Colonic mucosa (tissue), 4 donors: ENCODE results near the gene SMIM27. TPM values are rescaled to one million over a fixed set of nuclear protein-coding genes. Genes with fewer than 3 reads are reported as not detected.

Experiments
- DNase-seq: peaks from one replicate; pipeline ENCODE4 v3.0.0-alpha.2; 2020
- H3K27ac ChIP-seq: fragments of 200-600 bp; one replicate; pipeline ENCODE4 v1.8.0; 2021
- H3K27me3 ChIP-seq: fragments of 200-600 bp; one replicate; pipeline ENCODE4 v1.8.0; 2021
- H3K36me3 ChIP-seq: fragments of 200-600 bp; one replicate; pipeline ENCODE4 v1.8.0; 2021
- H3K4me1 ChIP-seq: fragments of 200-600 bp; one replicate; pipeline ENCODE4 v1.8.0; 2021; ENCODE audit warnings: mild to moderate bottlenecking
- H3K4me3 ChIP-seq: fragments of 200-600 bp; one replicate; pipeline ENCODE4 v1.8.0; 2021
- H3K9ac ChIP-seq, 2 donors: one replicate each; pipeline ENCODE4 v1.7.0; 2013; ENCODE audit warnings: control low read depth in 2 of 2, low read depth in 2 of 2, low read length in 2 of 2
- H3K9me3 ChIP-seq: fragments of 200-600 bp; one replicate; pipeline ENCODE4 v1.8.0; 2021
- intact Hi-C: fragments of 100-400 bp; cut with DNase I; formaldehyde crosslinking; loops from one replicate; pipeline ENCODE4 v1.14.1; 2022
- total RNA-seq, 2 donors: library from RNA; stranded (reverse); fragmentation: NEBNext Ultra II Directional in 1 of 2; extraction: Animal tissue kit (Norgen Biotek cat#: 25700) in 1 of 2; gene quantifications; one replicate each; pipeline ENCODE4 v1.2.1, GENCODE V29; 2021
- TF ChIP-seq, protein P1 (sequence below): fragments of 200-600 bp; IDR thresholded peaks from one replicate; pipeline ENCODE4 v1.8.0; 2022; ENCODE audit warnings: antibody characterized with exemption, mild to moderate bottlenecking
- donor health status: healthy.
- donor health status: DM: no; HTN: no; CAD: no.
- donor health status: DM: no; HTN: no; CAD: no.

Gene SMIM27
- total RNA-seq, 2 donors from 2014 or later, result 7.4 to 10.9 TPM

DNA sequence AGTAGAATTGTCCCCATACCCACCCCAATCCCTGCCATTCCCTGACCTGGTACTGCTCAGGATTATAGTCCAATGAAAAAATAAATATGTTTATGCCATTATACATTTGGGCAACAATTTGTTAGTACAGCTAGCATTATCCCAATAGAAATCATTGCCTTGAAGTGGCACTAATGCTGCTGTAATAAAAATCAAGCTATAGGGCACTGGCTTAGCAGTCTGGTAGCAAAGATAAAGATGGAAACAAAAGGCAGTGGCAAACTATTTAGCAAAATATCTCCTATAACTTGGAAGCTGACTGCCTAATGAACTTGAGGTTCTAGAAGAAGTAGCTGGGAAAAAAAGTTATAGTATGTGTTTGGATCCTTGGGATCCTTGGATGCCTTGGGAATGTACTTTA lies 2.5 kb downstream of the SMIM27 start:
- H3K27me3 ChIP-seq, result no peaks in the 10 kb centered on the region
- DNase-seq, result no peak
- H3K4me1 ChIP-seq, result peaks cover 7% of the 10 kb centered on the region
- intact Hi-C loops, result no loop called here
- H3K9me3 ChIP-seq, result no peaks in the 10 kb centered on the region
- TF ChIP-seq, protein P1, sequence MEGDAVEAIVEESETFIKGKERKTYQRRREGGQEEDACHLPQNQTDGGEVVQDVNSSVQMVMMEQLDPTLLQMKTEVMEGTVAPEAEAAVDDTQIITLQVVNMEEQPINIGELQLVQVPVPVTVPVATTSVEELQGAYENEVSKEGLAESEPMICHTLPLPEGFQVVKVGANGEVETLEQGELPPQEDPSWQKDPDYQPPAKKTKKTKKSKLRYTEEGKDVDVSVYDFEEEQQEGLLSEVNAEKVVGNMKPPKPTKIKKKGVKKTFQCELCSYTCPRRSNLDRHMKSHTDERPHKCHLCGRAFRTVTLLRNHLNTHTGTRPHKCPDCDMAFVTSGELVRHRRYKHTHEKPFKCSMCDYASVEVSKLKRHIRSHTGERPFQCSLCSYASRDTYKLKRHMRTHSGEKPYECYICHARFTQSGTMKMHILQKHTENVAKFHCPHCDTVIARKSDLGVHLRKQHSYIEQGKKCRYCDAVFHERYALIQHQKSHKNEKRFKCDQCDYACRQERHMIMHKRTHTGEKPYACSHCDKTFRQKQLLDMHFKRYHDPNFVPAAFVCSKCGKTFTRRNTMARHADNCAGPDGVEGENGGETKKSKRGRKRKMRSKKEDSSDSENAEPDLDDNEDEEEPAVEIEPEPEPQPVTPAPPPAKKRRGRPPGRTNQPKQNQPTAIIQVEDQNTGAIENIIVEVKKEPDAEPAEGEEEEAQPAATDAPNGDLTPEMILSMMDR, result no peak
- no peak overlapping the region for H3K27ac ChIP-seq
- H3K36me3 ChIP-seq, result no peaks in the 10 kb centered on the region
- no peak overlapping the region for H3K9ac ChIP-seq
- no peak overlapping the region for H3K4me3 ChIP-seq

DNA sequence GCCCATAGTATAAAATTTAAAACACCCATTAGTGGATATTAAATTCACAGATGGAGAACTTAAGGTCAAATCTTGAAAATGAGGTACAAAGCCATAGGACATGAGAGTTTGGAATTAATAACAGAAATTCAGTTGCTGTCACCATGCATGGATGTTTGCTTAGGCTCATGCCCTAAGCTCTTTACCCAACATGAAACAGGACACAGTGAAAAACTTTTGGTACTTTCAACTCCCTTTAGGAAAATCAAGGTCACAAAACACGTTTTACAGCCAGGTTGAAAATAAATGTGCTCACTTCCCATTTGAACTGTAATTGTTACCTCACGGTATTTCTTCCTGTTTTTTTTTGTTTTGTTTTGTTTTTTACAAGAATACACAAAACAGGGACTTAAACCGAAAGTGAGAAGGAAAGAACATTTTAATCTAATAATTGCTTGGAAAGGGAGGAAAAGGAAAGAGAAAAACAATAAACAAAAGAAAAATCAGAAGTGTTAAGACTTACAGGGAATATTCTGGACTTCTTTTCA lies 6.3 kb downstream of the SMIM27 start:
- no peak for DNase-seq
- Histone ChIP-seq H3K27ac (no peak overlapping the region), H3K9me3 (no peaks in the 10 kb centered on the region), H3K36me3 (no peaks in the 10 kb centered on the region), H3K9ac (no peak overlapping the region), H3K27me3 (no peaks in the 10 kb centered on the region), H3K4me1 (no peaks in the 10 kb centered on the region), H3K4me3 (no peak overlapping the region)
- intact Hi-C loops, result no loop called here
- TF ChIP-seq, protein P1, result no peak

DNA sequence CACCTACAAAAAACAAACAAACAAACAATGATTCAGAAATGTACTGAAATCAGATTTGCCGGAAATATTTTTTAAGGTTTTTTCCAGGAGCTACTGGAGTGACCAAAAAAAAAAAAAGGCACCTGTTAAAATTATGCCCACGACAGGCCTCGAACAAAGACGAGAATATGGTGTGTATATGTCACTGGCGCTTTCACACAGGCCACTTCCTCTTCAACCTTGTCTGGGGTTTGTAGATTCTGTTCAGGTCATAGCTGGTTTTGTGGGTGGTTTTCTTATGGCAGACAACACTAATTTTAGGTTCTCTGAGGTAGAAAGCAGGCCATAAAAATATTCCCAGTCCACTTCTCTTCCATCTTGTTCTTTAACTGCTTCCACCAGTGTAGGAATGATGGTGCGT lies 13.8 kb downstream of the SMIM27 start:
- no peak overlapping the region for H3K27ac ChIP-seq
- no peaks in the 10 kb centered on the region for H3K27me3 ChIP-seq
- no peak overlapping the region for H3K4me3 ChIP-seq
- H3K9ac ChIP-seq, result no peak overlapping the region
- TF ChIP-seq, protein P1, result no peak
- no peak for DNase-seq
- no peaks in the 10 kb centered on the region for H3K36me3 ChIP-seq
- intact Hi-C loops, result no loop called here
- H3K4me1 ChIP-seq, result no peaks in the 10 kb centered on the region
- H3K9me3 ChIP-seq, result no peaks in the 10 kb centered on the region

DNA sequence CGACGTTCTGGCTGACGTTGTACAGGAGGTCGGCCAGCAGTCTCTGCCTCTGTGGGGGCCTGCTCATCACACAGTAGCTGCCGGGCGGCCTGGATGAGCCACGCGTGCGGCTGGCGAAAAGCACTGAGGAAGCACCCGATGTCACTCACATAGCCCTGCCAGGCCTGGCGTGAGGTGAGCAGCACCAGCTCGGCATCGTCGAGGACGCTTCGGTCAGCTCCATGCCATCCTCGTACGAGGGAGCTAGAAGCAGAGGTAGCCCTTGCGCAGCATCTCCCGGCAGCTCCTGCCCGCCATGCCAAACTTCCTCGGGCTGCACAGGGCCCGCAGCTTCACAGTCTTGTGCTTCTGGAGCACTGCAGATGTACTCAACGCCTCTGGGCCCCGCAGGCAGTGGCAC lies 14.6 kb downstream of the SMIM27 start:
- DNase-seq, result no peak
- H3K9me3 ChIP-seq, result no peaks in the 10 kb centered on the region
- intact Hi-C loops, result no loop called here
- H3K27ac ChIP-seq, result no peak overlapping the region
- H3K4me1 ChIP-seq, result peaks cover 4% of the 10 kb centered on the region
- no peaks in the 10 kb centered on the region for H3K36me3 ChIP-seq
- H3K4me3 ChIP-seq, result no peak overlapping the region
- H3K27me3 ChIP-seq, result no peaks in the 10 kb centered on the region
- TF ChIP-seq, protein P1, result no peak
- no peak overlapping the region for H3K9ac ChIP-seq

DNA sequence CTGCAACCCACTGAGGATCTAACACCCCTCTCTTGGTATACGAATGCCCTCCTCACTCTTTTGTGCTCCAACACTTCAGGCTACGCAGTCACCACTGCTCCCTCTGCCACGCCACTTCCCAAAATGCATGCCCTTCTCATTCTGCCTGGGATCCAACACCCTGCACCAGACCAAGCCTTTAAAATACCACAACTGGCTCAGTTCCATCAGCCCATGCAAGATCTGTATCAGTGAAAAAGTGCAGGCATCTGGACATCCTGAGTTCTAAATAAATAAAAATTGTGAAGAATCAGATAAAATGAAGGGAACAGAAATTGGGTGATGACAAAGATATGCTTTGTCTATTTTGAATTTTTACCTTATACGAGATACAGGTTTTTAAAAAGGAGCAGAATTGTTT lies 18.1 kb downstream of the SMIM27 start:
- Histone ChIP-seq H3K4me1 (peaks cover 9% of the 10 kb centered on the region), H3K27ac (no peak overlapping the region), H3K4me3 (no peak overlapping the region), H3K9ac (no peak overlapping the region), H3K27me3 (no peaks in the 10 kb centered on the region), H3K36me3 (no peaks in the 10 kb centered on the region), H3K9me3 (no peaks in the 10 kb centered on the region)
- intact Hi-C loops, result loop anchor here (5.0 to 10.0 kb wide), 2 partner anchors 45 to 138 kb away; partner anchors contain the start of gene RIGI
- TF ChIP-seq, protein P1, result no peak
- no peak for DNase-seq
